Panc1 (cell line): Measurements from ENCODE around the gene GRIK5.

Source experiments
- CTCF ChIP-seq: fragments of 450-650 bp; IDR thresholded peaks from 2 replicates; pipeline ENCODE4 v1.5.1; 2017; ENCODE audit warnings: mild to moderate bottlenecking
- SIN3A ChIP-seq: IDR thresholded peaks from 2 replicates; pipeline ENCODE4 v1.6.1; 2012; ENCODE audit warnings: low read depth, mild to moderate bottlenecking, low read length, moderate library complexity, borderline replicate concordance; ENCODE audit not compliant: insufficient read depth
- TF ChIP-seq, protein P1 (sequence below), 2 experiments: IDR thresholded peaks; 2 replicates each; pipeline ENCODE4 v1.6.1; 2011 to 2012; ENCODE audit warnings: low read depth in 2 of 2, control low read depth in 1 of 2, low read length in 1 of 2, mild to moderate bottlenecking in 1 of 2, moderate library complexity in 1 of 2; ENCODE audit not compliant: insufficient read depth in 1 of 2

DNA sequence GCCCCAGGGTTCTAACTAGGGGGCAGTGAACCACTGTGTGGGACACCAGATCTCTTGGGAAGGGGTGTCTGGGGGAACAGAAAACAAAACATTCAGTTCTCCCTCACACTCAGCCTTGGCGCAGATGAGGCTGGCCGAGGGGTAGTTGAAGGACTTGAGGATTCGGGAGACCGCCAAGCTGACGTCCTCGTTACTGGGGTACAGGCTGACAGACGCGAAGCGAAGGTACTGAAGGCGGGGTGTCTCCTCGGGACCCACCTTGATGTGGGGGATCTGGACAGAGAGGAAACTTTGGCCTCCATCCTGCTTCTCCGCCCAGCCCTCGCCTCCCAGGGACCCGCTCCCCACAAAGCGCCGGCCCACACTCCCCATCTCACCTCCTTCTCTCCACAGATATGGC is 7.6 kb downstream of the GRIK5 start:
- TF ChIP-seq CTCF (no peak), SIN3A (no peak)
- TF ChIP-seq, protein P1, sequence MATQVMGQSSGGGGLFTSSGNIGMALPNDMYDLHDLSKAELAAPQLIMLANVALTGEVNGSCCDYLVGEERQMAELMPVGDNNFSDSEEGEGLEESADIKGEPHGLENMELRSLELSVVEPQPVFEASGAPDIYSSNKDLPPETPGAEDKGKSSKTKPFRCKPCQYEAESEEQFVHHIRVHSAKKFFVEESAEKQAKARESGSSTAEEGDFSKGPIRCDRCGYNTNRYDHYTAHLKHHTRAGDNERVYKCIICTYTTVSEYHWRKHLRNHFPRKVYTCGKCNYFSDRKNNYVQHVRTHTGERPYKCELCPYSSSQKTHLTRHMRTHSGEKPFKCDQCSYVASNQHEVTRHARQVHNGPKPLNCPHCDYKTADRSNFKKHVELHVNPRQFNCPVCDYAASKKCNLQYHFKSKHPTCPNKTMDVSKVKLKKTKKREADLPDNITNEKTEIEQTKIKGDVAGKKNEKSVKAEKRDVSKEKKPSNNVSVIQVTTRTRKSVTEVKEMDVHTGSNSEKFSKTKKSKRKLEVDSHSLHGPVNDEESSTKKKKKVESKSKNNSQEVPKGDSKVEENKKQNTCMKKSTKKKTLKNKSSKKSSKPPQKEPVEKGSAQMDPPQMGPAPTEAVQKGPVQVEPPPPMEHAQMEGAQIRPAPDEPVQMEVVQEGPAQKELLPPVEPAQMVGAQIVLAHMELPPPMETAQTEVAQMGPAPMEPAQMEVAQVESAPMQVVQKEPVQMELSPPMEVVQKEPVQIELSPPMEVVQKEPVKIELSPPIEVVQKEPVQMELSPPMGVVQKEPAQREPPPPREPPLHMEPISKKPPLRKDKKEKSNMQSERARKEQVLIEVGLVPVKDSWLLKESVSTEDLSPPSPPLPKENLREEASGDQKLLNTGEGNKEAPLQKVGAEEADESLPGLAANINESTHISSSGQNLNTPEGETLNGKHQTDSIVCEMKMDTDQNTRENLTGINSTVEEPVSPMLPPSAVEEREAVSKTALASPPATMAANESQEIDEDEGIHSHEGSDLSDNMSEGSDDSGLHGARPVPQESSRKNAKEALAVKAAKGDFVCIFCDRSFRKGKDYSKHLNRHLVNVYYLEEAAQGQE (IDR thresholded peaks at IDR 0.05; ENCODE audit: insufficient read depth in 1 of 2, low read depth in 2 of 2, low read length in 1 of 2): no peak
